ENCODE results near the gene SLC66A1.

- no peak for TF ChIP-seq CTCF (IDR thresholded peaks at IDR 0.05; ENCODE audit: extremely low read depth in 1 of 2, insufficient read depth in 1 of 2, low read depth in 1 of 2, low read length in 2 of 2)
- no peak for TF ChIP-seq POLR2A (IDR thresholded peaks at IDR 0.05; ENCODE audit: low read depth, low read length)
These were observed 46.6 kb downstream of the SLC66A1 start for GRCh38 chr1:19358710-19359109.

Measured in endothelial cell of umbilical vein (primary cell).